Measurements from ENCODE around the gene MOGAT2. TPM values are rescaled to one million over a fixed set of nuclear protein-coding genes. Genes with fewer than 3 reads are reported as not detected.
"Not testable (repeated sequence)": the region's sequence is repeated elsewhere in the genome, so short reads cannot be mapped to it uniquely, and the experiment has no call there.

The MOGAT2 gene
- 0.52 TPM for total RNA-seq

DNA sequence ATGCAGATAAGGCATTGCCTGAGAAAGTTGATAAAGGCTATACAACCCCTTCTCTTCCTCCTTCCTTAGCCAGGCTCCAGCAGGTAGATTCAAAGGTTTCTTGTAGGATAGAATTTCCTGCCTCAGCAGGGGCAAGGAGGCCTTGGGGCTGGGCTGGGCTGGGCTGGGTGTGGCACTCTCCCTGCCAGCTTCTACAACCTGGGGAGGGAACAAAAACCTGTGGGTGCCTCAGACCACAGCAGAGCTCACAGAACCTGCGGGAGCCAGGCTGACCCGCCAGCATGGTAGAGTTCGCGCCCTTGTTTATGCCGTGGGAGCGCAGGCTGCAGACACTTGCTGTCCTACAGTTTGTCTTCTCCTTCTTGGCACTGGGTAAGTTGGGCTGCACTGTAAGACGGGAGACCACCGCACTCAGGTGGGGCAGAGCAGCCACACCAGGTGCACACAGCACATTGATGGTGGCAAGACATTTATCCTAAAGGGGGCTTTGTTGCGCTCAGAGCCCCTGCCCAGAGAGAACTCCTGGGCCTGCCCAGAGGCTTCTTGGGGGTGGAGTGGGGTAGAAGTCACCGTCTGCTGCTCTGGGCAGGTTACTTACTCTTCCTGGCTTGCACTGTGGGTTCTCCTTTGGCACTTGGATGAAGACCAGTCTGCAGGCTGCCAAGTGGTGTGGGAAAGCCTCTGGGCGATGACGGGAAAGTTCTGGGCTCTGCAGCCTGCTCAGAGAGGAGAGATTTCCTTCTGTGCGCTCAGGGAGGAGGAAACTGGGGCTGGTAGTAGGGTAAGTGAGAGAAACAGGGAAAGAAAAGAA lies at the start of gene MOGAT2:
Gene MOGAT2, plus strand, starts transcription at position 231 of the 811 bp plus-strand sequence. Its CDS starts 51 bp downstream, at position 282.
- Histone ChIP-seq H3K4me3 (ENCODE audit: low read length in 3 of 3) (no peak within 1 kb of the TSS), H3K36me3 (ENCODE audit: control insufficient read depth in 3 of 3, insufficient read depth in 3 of 3, low read length in 3 of 3) (no peaks in the 10 kb centered on the region), H3K27ac (ENCODE audit: low read depth, low read length) (no peak within 1 kb of the TSS), H3K27me3 (ENCODE audit: control insufficient read depth in 3 of 3, insufficient read depth in 3 of 3, low read length in 3 of 3) (no peaks in the 10 kb centered on the region), H3K9me3 (ENCODE audit: control insufficient read depth in 3 of 3, low read length in 3 of 3) (no peaks in the 10 kb centered on the region), H3K9ac (ENCODE audit: low read depth in 1 of 3, low read length in 3 of 3) (peak within 1 kb of the TSS in 1 of 3 donors; percentile 16), H3K4me1 (ENCODE audit: control insufficient read depth in 3 of 3, insufficient read depth in 3 of 3, low read length in 3 of 3) (peaks cover 11 to 13% (median 13%) of the 10 kb centered on the region in 3 donors)

DNA sequence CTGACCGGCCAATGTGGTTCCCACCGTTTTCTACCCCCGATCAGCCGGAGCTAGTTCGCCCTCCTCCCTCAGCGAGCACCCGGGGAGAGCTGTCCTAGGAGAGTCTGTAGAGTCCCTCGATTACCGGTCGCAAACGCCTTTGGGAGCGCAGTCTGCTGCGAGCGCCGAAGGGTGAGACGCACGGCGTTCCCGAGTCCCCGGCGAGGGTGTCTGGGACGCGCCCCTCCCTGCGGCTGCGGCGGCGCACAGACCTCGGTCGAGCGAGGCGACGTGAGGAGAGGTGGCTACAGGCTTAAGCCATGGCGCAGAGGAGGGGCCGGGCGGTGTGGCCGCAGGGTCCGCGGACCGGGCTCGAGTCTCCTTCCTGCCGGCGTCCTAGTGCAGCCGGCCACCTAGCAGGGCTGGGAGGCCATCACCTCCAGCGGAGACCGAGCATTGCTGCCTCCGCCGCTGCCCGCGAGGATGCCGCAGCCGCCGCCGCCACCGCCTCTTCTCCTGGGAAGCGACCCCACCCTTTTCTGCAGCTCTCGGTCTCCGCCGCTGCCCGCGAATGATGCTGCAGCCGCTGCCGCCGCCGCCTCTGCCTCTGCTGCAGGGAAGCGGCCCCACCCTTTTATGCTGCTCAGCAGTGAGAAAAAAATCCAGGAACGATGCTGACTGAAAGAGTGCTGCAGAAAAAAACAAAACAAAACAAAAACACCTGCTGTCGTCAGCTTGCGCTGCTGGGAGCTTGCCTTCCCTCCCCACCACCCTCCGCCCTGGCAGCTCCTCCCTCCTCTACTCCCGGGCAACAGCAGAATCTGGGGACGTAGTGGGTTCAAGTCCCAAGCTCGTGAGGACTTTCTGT lies 49.0 kb upstream of the MOGAT2 start, which contains the start of gene MAP6:
Gene MAP6, minus strand, starts transcription at position 588 of the 847 bp plus-strand sequence. CDS start 669 bp downstream, outside the sequence.
- Histone ChIP-seq H3K4me1 (ENCODE audit: control insufficient read depth in 3 of 3, insufficient read depth in 3 of 3, low read length in 3 of 3) (peaks cover 13 to 14% (median 13%) of the 10 kb centered on the region in 3 donors), H3K4me3 (ENCODE audit: low read length in 3 of 3) (peak within 1 kb of the TSS; percentile 59 to 62 (median 61)), H3K27ac (ENCODE audit: low read depth, low read length) (no peak within 1 kb of the TSS), H3K9me3 (ENCODE audit: control insufficient read depth in 3 of 3, low read length in 3 of 3) (no peaks in the 10 kb centered on the region), H3K27me3 (ENCODE audit: control insufficient read depth in 3 of 3, insufficient read depth in 3 of 3, low read length in 3 of 3) (peaks cover 27 to 52% (median 50%) of the 10 kb centered on the region in 3 donors), H3K9ac (ENCODE audit: low read depth in 1 of 3, low read length in 3 of 3) (peak within 1 kb of the TSS in 1 of 3 donors; percentile 60), H3K36me3 (ENCODE audit: control insufficient read depth in 3 of 3, insufficient read depth in 3 of 3, low read length in 3 of 3) (no peaks in the 10 kb centered on the region)

DNA sequence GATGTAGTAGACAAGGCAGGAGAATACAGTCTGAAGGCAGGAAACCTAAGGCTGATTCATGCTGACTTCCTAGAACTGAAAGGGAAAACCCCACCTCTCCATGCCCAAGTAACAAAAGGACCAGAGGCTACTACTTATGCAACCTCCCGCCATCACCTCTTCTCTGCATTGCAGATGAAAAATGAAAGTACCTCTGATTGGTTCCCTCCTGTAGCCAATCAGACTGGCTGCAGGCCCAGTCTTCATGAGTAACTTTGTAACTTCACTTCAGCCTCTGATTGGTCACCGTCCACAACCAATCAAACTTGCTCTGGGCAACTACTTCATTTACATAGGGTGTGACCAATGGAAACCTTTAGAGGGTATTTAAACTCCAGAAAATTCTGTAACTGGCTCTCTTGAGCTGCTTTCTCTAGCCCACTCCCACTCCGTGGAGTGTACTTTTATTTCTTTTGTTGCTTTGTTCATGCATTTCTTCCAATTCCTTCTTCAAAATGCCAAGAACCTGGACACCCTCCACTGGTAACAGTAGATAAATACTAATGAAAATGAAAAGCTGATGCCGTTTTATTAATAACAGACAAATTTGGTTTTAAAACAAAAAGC lies 43.6 kb upstream of the MOGAT2 start:
- Histone ChIP-seq H3K27ac (ENCODE audit: low read depth, low read length) (no peak overlapping the region), H3K9ac (ENCODE audit: low read depth in 1 of 3, low read length in 3 of 3) (no peak overlapping the region), H3K4me3 (ENCODE audit: low read length in 3 of 3) (no peak overlapping the region), H3K27me3 (ENCODE audit: control insufficient read depth in 3 of 3, insufficient read depth in 3 of 3, low read length in 3 of 3) (peaks cover 29 to 38% (median 30%) of the 10 kb centered on the region in 3 donors), H3K9me3 (ENCODE audit: control insufficient read depth in 3 of 3, low read length in 3 of 3) (no peaks in the 10 kb centered on the region), H3K36me3 (ENCODE audit: control insufficient read depth in 3 of 3, insufficient read depth in 3 of 3, low read length in 3 of 3) (no peaks in the 10 kb centered on the region), H3K4me1 (ENCODE audit: control insufficient read depth in 3 of 3, insufficient read depth in 3 of 3, low read length in 3 of 3) (peaks cover 0 to under 1% (median 0%) of the 10 kb centered on the region in 3 donors)

DNA sequence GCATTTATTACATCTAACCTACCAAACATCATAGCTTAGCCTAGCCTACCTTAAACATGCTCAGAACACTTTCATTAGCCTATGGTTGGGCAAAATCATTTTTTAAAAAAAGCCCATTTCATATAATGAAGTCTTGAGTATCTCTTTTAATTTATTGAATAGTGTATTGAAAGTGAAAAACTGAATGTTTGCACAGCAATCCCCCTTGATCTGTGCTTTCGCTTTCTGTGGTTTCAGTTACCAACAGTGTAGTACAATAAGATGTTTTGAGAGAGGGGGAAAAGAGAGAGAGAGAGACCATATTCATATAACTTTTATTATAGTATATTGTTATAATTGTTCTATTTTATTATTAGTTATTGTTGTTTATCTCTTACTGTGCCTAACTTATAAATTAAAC lies 40.4 kb upstream of the MOGAT2 start:
- peaks cover 10 to 20% (median 17%) of the 10 kb centered on the region in 3 donors for H3K27me3 ChIP-seq (ENCODE audit: control insufficient read depth in 3 of 3, insufficient read depth in 3 of 3, low read length in 3 of 3)
- H3K27ac ChIP-seq (ENCODE audit: low read depth, low read length), result no peak overlapping the region
- no peaks in the 10 kb centered on the region for H3K36me3 ChIP-seq (ENCODE audit: control insufficient read depth in 3 of 3, insufficient read depth in 3 of 3, low read length in 3 of 3)
- H3K4me1 ChIP-seq (ENCODE audit: control insufficient read depth in 3 of 3, insufficient read depth in 3 of 3, low read length in 3 of 3), result no peaks in the 10 kb centered on the region
- H3K9me3 ChIP-seq (ENCODE audit: control insufficient read depth in 3 of 3, low read length in 3 of 3), result no peaks in the 10 kb centered on the region
- H3K9ac ChIP-seq (ENCODE audit: low read depth in 1 of 3, low read length in 3 of 3), result no peak overlapping the region
- no peak overlapping the region for H3K4me3 ChIP-seq (ENCODE audit: low read length in 3 of 3)

DNA sequence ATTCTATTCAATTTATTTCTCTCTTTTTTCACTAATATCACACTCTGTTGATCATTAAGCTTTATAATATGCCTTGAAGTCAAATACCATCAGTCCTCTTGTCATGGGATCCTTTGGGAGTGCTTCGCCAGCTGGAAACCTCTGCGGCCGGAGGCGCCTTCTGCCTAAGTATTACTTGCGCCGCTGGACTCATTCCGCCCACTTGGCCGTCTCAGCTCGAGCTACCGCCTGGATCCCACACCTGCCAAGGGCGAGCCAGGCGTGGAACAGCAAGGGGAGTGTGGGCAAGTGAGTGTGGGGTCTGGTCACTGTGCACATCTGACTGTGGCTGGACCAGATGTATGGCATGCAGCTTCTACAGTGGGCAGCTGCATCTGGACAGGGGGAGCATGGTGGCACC lies 39.7 kb upstream of the MOGAT2 start:
- H3K27ac ChIP-seq (ENCODE audit: low read depth, low read length), result no peak overlapping the region
- no peaks in the 10 kb centered on the region for H3K9me3 ChIP-seq (ENCODE audit: control insufficient read depth in 3 of 3, low read length in 3 of 3)
- no peaks in the 10 kb centered on the region for H3K36me3 ChIP-seq (ENCODE audit: control insufficient read depth in 3 of 3, insufficient read depth in 3 of 3, low read length in 3 of 3)
- no peaks in the 10 kb centered on the region for H3K4me1 ChIP-seq (ENCODE audit: control insufficient read depth in 3 of 3, insufficient read depth in 3 of 3, low read length in 3 of 3)
- no peak overlapping the region for H3K9ac ChIP-seq (ENCODE audit: low read depth in 1 of 3, low read length in 3 of 3)
- H3K27me3 ChIP-seq (ENCODE audit: control insufficient read depth in 3 of 3, insufficient read depth in 3 of 3, low read length in 3 of 3), result peaks cover 10 to 20% (median 17%) of the 10 kb centered on the region in 3 donors
- H3K4me3 ChIP-seq (ENCODE audit: low read length in 3 of 3), result no peak overlapping the region

DNA sequence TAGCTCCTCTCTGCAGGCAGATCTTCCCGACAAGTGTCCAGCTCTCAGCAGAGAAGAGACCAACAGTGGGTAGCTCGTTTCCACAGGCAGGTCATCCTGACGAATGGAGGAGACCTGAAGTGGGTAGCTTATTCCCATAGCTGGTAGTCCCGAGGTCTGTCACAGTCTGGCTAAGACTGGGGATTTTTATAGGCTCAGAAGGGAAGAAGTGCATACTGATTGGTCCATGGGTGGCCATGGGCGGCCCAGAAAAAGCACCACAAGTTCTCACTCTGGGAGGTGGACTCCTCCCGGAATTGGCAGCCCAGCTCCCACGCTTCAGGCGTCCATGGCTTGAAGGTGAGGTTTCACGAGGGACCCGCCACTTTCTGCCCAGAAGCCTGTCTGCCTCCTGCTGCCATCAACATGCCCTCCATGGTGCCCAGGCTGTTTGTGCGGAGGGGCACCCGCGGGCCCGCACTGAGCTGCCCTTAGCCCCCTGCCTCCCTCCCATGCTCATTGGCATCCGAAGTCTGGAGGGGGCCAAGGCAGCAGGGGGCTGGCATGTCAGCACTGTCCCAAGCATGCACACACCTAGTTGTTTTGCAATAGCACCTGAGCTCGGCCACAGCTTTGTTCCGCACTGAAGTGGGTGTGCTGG lies 38.9 kb upstream of the MOGAT2 start:
- peaks cover 10 to 20% (median 17%) of the 10 kb centered on the region in 3 donors for H3K27me3 ChIP-seq (ENCODE audit: control insufficient read depth in 3 of 3, insufficient read depth in 3 of 3, low read length in 3 of 3)
- no peaks in the 10 kb centered on the region for H3K4me1 ChIP-seq (ENCODE audit: control insufficient read depth in 3 of 3, insufficient read depth in 3 of 3, low read length in 3 of 3)
- H3K9ac ChIP-seq (ENCODE audit: low read depth in 1 of 3, low read length in 3 of 3), result no peak overlapping the region
- H3K36me3 ChIP-seq (ENCODE audit: control insufficient read depth in 3 of 3, insufficient read depth in 3 of 3, low read length in 3 of 3), result no peaks in the 10 kb centered on the region
- no peak overlapping the region for H3K4me3 ChIP-seq (ENCODE audit: low read length in 3 of 3)
- no peaks in the 10 kb centered on the region for H3K9me3 ChIP-seq (ENCODE audit: control insufficient read depth in 3 of 3, low read length in 3 of 3)
- no peak overlapping the region for H3K27ac ChIP-seq (ENCODE audit: low read depth, low read length)

DNA sequence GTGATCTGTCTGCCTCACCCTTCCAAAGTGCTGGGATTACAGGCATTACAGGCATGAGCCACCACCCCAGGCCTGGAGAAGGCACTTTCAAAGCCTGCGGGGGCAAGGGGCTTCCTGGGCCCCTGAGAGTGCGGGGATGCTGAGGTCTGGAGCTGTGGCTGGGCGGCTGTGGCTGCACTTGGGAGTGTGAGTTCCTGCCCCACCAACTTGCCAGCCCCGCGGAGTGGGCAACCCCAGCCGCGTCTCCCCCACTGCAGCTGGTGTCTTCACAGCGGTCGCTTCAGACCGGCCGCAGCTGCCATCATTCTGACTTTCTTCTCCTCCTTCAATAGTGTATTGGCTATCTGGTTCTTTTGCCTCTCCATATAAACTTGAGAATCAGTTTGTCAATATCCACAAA lies 38.1 kb upstream of the MOGAT2 start:
- H3K27ac ChIP-seq (ENCODE audit: low read depth, low read length), result no peak overlapping the region
- H3K36me3 ChIP-seq (ENCODE audit: control insufficient read depth in 3 of 3, insufficient read depth in 3 of 3, low read length in 3 of 3), result no peaks in the 10 kb centered on the region
- no peak overlapping the region for H3K4me3 ChIP-seq (ENCODE audit: low read length in 3 of 3)
- H3K9me3 ChIP-seq (ENCODE audit: control insufficient read depth in 3 of 3, low read length in 3 of 3), result no peaks in the 10 kb centered on the region
- peaks cover 10 to 20% (median 17%) of the 10 kb centered on the region in 3 donors for H3K27me3 ChIP-seq (ENCODE audit: control insufficient read depth in 3 of 3, insufficient read depth in 3 of 3, low read length in 3 of 3)
- no peaks in the 10 kb centered on the region for H3K4me1 ChIP-seq (ENCODE audit: control insufficient read depth in 3 of 3, insufficient read depth in 3 of 3, low read length in 3 of 3)
- no peak overlapping the region for H3K9ac ChIP-seq (ENCODE audit: low read depth in 1 of 3, low read length in 3 of 3)

DNA sequence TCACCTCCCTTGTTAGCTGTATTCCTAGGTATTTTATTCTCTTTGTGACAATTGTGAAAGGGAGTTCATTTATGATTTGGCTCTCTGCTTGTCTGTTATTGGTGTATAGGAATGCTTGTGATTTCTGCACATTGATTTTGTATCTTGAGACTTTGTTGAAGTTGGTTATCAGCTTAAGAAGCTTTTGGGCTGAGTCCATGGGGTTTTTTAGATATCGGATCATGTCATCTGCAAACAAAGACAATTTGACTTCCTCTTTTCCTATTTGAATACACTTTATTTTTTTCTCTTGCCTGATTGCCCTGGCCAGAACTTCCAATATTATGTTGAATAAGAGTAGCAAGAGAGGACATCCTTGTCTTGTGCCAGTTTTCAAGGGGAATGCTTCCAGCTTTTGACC lies 33.8 kb upstream of the MOGAT2 start:
- H3K4me3 ChIP-seq (ENCODE audit: low read length in 3 of 3); H3K36me3 ChIP-seq (ENCODE audit: control insufficient read depth in 3 of 3, insufficient read depth in 3 of 3, low read length in 3 of 3); H3K27ac ChIP-seq (ENCODE audit: low read depth, low read length); H3K9me3 ChIP-seq (ENCODE audit: control insufficient read depth in 3 of 3, low read length in 3 of 3); H3K9ac ChIP-seq (ENCODE audit: low read depth in 1 of 3, low read length in 3 of 3); H3K4me1 ChIP-seq (ENCODE audit: control insufficient read depth in 3 of 3, insufficient read depth in 3 of 3, low read length in 3 of 3): not testable (repeated sequence)
- peaks cover 6 to 15% (median 9%) of the 10 kb centered on the region in 3 donors for H3K27me3 ChIP-seq (ENCODE audit: control insufficient read depth in 3 of 3, insufficient read depth in 3 of 3, low read length in 3 of 3)

DNA sequence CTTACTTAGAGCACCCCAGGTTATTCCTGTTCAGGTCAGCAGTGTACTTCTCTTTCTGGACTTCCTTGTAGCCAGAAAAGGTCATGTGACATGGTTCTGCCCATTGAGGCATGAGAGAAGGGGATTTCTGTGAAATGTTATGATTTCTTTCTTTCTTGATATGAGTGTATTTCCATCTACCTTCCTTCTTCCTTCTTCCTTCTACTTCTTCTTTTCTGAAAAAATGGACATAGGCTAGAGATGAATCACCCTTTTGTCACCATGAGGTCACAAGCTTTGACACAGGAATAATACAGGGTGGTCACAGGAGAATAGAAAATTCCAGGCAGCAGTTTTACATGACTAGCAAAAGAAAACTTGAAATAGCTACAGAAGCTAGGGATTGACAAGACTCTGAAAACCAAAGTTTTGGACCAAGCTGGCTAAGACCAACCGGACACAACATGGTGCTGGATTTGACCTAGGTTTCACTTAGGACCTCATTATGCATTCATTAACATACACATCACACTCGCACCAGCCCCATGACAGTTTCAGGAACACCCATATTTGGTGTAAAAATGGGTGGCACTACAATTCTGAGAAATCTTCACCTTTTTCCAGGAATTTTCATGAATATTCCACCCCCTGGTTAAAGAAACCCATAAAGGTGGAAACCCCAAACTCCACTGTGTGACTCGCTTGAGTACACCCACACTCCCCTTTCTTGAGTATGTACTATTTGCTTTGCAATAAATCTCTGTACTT lies 27.6 kb upstream of the MOGAT2 start:
- no peak overlapping the region for H3K27ac ChIP-seq (ENCODE audit: low read depth, low read length)
- H3K27me3 ChIP-seq (ENCODE audit: control insufficient read depth in 3 of 3, insufficient read depth in 3 of 3, low read length in 3 of 3), result peaks cover 0 to 8% (median 3%) of the 10 kb centered on the region in 3 donors
- no peaks in the 10 kb centered on the region for H3K4me1 ChIP-seq (ENCODE audit: control insufficient read depth in 3 of 3, insufficient read depth in 3 of 3, low read length in 3 of 3)
- H3K36me3 ChIP-seq (ENCODE audit: control insufficient read depth in 3 of 3, insufficient read depth in 3 of 3, low read length in 3 of 3), result no peaks in the 10 kb centered on the region
- H3K9ac ChIP-seq (ENCODE audit: low read depth in 1 of 3, low read length in 3 of 3), result no peak overlapping the region
- no peak overlapping the region for H3K4me3 ChIP-seq (ENCODE audit: low read length in 3 of 3)
- no peaks in the 10 kb centered on the region for H3K9me3 ChIP-seq (ENCODE audit: control insufficient read depth in 3 of 3, low read length in 3 of 3)
